Ishikawa (cell line): ENCODE data around the gene NTF3.

ENCODE experiments used
- CEBPB ChIP-seq: IDR thresholded peaks from 2 replicates; pipeline ENCODE4 v1.6.1; 2012
- CREB1 ChIP-seq: IDR thresholded peaks from 2 replicates; pipeline ENCODE4 v1.6.1; 2012; ENCODE audit warnings: low read depth
- EGR1 ChIP-seq: IDR thresholded peaks from 2 replicates; pipeline ENCODE4 v1.6.1; 2012
- EP300 ChIP-seq: IDR thresholded peaks from 2 replicates; pipeline ENCODE4 v1.6.1; 2012; ENCODE audit warnings: borderline replicate concordance
- FOXM1 ChIP-seq: IDR thresholded peaks from 2 replicates; pipeline ENCODE4 v1.6.1; 2012; ENCODE audit warnings: low read depth, borderline replicate concordance
- NFIC ChIP-seq: IDR thresholded peaks from 2 replicates; pipeline ENCODE4 v1.6.1; 2012
- RAD21 ChIP-seq: IDR thresholded peaks from 2 replicates; pipeline ENCODE4 v1.6.1; 2012; ENCODE audit warnings: low read depth
- TAF1 ChIP-seq: IDR thresholded peaks from 2 replicates; pipeline ENCODE4 v1.6.1; 2012; ENCODE audit warnings: low read depth, mild to moderate bottlenecking
- TCF12 ChIP-seq: IDR thresholded peaks from 2 replicates; pipeline ENCODE4 v1.6.1; 2012; ENCODE audit warnings: low read depth
- TEAD4 ChIP-seq: IDR thresholded peaks from 2 replicates; pipeline ENCODE4 v1.6.1; 2012
- YY1 ChIP-seq: IDR thresholded peaks from 2 replicates; pipeline ENCODE4 v1.6.1; 2012; ENCODE audit warnings: low read depth
- ZBTB7A ChIP-seq: IDR thresholded peaks from 2 replicates; pipeline ENCODE4 v1.6.1; 2012; ENCODE audit warnings: low read depth
- TF ChIP-seq, protein P1 (sequence below): IDR thresholded peaks from 2 replicates; pipeline ENCODE4 v1.6.1; 2012; ENCODE audit warnings: low read depth, mild to moderate bottlenecking
- TF ChIP-seq, protein P2 (sequence below): IDR thresholded peaks from 2 replicates; pipeline ENCODE4 v1.6.1; 2012
- TF ChIP-seq, protein P3 (sequence below): IDR thresholded peaks from 2 replicates; pipeline ENCODE4 v1.6.1; 2012

The NTF3 gene

DNA sequence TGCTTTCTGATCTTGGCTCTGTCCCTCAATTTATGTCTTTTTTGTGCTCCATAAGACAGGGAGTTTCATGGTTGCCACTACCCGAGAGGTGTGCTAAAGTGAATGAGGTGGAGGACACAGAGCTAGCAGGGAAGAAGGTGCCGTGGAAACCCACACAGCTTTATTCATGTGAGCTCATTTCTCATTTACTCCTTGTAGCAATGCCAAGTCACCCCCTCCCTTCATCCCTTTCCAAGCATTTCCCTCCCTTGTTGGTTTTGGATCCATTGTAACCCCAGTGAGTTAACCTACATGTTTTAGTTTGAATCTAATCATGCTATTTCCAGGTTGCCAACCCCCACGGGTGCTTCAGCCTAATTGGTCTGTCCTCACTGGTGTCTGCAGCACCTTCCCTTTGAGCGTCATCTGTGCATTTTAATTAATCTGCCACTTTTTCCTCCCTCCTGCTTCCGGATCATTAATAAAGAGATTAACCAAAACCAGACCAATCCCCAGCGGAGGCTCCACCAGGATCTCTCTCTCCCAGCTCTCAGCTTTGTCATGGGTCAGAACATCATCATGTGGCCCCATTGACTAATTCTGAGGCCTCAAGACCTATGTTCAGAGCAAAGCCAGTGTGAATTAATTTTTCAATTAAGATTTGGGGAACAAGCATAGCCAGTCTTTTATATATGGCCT lies 56.2 kb downstream of the NTF3 start:
- TF ChIP-seq, protein P1, sequence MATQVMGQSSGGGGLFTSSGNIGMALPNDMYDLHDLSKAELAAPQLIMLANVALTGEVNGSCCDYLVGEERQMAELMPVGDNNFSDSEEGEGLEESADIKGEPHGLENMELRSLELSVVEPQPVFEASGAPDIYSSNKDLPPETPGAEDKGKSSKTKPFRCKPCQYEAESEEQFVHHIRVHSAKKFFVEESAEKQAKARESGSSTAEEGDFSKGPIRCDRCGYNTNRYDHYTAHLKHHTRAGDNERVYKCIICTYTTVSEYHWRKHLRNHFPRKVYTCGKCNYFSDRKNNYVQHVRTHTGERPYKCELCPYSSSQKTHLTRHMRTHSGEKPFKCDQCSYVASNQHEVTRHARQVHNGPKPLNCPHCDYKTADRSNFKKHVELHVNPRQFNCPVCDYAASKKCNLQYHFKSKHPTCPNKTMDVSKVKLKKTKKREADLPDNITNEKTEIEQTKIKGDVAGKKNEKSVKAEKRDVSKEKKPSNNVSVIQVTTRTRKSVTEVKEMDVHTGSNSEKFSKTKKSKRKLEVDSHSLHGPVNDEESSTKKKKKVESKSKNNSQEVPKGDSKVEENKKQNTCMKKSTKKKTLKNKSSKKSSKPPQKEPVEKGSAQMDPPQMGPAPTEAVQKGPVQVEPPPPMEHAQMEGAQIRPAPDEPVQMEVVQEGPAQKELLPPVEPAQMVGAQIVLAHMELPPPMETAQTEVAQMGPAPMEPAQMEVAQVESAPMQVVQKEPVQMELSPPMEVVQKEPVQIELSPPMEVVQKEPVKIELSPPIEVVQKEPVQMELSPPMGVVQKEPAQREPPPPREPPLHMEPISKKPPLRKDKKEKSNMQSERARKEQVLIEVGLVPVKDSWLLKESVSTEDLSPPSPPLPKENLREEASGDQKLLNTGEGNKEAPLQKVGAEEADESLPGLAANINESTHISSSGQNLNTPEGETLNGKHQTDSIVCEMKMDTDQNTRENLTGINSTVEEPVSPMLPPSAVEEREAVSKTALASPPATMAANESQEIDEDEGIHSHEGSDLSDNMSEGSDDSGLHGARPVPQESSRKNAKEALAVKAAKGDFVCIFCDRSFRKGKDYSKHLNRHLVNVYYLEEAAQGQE: no peak
- no peak for TF ChIP-seq TCF12
- TF ChIP-seq, protein P2, sequence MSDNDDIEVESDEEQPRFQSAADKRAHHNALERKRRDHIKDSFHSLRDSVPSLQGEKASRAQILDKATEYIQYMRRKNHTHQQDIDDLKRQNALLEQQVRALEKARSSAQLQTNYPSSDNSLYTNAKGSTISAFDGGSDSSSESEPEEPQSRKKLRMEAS: no peak
- TF ChIP-seq TAF1: no peak
- TF ChIP-seq TEAD4: no peak
- TF ChIP-seq YY1: no peak
- TF ChIP-seq NFIC: no peak
- TF ChIP-seq CEBPB: no peak
- no peak for TF ChIP-seq CREB1
- TF ChIP-seq, protein P3, sequence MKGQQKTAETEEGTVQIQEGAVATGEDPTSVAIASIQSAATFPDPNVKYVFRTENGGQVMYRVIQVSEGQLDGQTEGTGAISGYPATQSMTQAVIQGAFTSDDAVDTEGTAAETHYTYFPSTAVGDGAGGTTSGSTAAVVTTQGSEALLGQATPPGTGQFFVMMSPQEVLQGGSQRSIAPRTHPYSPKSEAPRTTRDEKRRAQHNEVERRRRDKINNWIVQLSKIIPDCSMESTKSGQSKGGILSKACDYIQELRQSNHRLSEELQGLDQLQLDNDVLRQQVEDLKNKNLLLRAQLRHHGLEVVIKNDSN: no peak
- TF ChIP-seq RAD21: no peak
- TF ChIP-seq EGR1: no peak
- no peak for TF ChIP-seq FOXM1
- no peak for TF ChIP-seq EP300
- no peak for TF ChIP-seq ZBTB7A

DNA sequence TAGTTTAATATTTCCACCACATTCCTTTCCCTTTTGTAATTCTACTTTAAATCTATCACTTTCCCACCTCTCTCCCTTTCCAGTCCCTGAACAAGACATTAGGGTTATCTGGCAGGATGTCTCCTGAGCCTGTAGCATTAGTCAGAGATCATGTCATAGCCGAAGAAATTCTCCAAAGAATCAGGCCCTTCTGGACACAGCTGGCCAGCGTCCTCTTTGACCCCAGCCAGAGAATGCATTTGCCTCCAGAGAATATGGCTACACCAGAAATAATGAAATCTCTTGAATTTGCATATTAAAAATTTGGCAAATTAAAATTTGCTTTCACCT lies 56.7 kb downstream of the NTF3 start:
- TF ChIP-seq, protein P1: no peak
- TF ChIP-seq CREB1 (no peak), RAD21 (no peak), CEBPB (no peak), TCF12 (no peak), TAF1 (no peak), ZBTB7A (no peak), EGR1 (no peak), TEAD4 (no peak), FOXM1 (no peak), NFIC (no peak)
- TF ChIP-seq, protein P2: no peak
- TF ChIP-seq, protein P3: no peak

DNA sequence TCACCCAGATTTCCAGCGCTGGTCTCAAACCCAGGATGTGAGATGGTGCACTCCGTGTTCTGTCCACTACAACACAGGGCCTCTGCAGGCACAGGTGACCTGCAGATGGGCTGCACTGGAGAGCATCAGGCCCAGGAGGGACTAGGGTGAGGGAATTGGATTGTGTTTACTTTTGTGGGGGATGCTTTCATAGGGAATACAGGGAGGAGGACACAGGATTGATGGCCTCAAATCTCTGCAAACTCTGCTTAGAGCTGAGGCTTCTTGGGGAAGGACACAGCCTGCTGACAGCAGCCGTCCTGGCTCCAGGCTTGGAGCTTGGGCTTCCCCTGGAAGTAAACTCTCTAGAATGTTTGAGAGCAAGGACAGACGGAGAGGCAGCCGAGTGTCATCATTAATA lies 57.1 kb downstream of the NTF3 start:
- TF ChIP-seq TCF12 (no peak), ZBTB7A (no peak), TAF1 (no peak), EGR1 (no peak), RAD21 (no peak), YY1 (no peak), CREB1 (no peak), CEBPB (no peak), TEAD4 (no peak), EP300 (no peak)
- TF ChIP-seq, protein P3: no peak
- TF ChIP-seq, protein P1: no peak
- TF ChIP-seq, protein P2: no peak
